Measurements from ENCODE around the gene DUSP28. TPM values are rescaled to one million over a fixed set of nuclear protein-coding genes. Genes with fewer than 3 reads are reported as not detected.

The DUSP28 gene
- total and polyA plus RNA-seq, 2 of the 13 experiments (the other 11 are each of a cell fraction or from before 2014, with no cell fraction given), result 5.2 to 8.6 TPM

GRCh38 chr2:240560480-240561324 lies 545 bp downstream of the DUSP28 start (continued):
- TF ChIP-seq, protein P1, sequence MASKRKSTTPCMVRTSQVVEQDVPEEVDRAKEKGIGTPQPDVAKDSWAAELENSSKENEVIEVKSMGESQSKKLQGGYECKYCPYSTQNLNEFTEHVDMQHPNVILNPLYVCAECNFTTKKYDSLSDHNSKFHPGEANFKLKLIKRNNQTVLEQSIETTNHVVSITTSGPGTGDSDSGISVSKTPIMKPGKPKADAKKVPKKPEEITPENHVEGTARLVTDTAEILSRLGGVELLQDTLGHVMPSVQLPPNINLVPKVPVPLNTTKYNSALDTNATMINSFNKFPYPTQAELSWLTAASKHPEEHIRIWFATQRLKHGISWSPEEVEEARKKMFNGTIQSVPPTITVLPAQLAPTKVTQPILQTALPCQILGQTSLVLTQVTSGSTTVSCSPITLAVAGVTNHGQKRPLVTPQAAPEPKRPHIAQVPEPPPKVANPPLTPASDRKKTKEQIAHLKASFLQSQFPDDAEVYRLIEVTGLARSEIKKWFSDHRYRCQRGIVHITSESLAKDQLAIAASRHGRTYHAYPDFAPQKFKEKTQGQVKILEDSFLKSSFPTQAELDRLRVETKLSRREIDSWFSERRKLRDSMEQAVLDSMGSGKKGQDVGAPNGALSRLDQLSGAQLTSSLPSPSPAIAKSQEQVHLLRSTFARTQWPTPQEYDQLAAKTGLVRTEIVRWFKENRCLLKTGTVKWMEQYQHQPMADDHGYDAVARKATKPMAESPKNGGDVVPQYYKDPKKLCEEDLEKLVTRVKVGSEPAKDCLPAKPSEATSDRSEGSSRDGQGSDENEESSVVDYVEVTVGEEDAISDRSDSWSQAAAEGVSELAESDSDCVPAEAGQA (IDR thresholded peaks at IDR 0.05; ENCODE audit: low read depth), result peak; percentile 11; the same call in 1 of the 2 replicates
- TF ChIP-seq, protein P1 (CRISPR knock-in tag; IDR thresholded peaks at IDR 0.05; ENCODE audit: borderline replicate concordance), result peak; percentile 96; the same call in 1 of the 2 replicates
- TF ChIP-seq POGZ (CRISPR knock-in tag; IDR thresholded peaks at IDR 0.05) (peak; percentile 69), TARDBP (CRISPR knock-in tag; IDR thresholded peaks at IDR 0.05) (peak; percentile 25; the same call in 1 of the 2 replicates), FOXJ3 (CRISPR knock-in tag; IDR thresholded peaks at IDR 0.05; ENCODE audit: borderline replicate concordance) (0 out of 2 replicates have a peak, but pooled peaks have one; percentile 2), SRF (IDR thresholded peaks at IDR 0.05; ENCODE audit: low read depth, low read length) (peak; percentile 47; the same call in 1 of the 2 replicates), NFE2L2 (IDR thresholded peaks at IDR 0.05; ENCODE audit: low read length) (no peak), ZNF362 (CRISPR knock-in tag; IDR thresholded peaks at IDR 0.05; ENCODE audit: borderline replicate concordance) (no peak), YEATS2 (CRISPR knock-in tag; IDR thresholded peaks at IDR 0.05; ENCODE audit: borderline replicate concordance) (peak; percentile 51; the same call in 1 of the 2 replicates), ZNF782 (CRISPR knock-in tag; IDR thresholded peaks at IDR 0.05; ENCODE audit: borderline replicate concordance) (0 out of 2 replicates have a peak, but pooled peaks have one; percentile 4), ZNF124 (CRISPR knock-in tag; IDR thresholded peaks at IDR 0.05) (peak; percentile 66), ZNF549 (CRISPR knock-in tag; IDR thresholded peaks at IDR 0.05) (no peak), RFXAP (CRISPR knock-in tag; IDR thresholded peaks at IDR 0.05; ENCODE audit: borderline replicate concordance) (peak; percentile 73; the same call in 1 of the 2 replicates), ATF7-NPFF (CRISPR knock-in tag; IDR thresholded peaks at IDR 0.05; ENCODE audit: low read depth) (peak; percentile 89; the same call in 1 of the 2 replicates)
- TF ChIP-seq, protein P2, sequence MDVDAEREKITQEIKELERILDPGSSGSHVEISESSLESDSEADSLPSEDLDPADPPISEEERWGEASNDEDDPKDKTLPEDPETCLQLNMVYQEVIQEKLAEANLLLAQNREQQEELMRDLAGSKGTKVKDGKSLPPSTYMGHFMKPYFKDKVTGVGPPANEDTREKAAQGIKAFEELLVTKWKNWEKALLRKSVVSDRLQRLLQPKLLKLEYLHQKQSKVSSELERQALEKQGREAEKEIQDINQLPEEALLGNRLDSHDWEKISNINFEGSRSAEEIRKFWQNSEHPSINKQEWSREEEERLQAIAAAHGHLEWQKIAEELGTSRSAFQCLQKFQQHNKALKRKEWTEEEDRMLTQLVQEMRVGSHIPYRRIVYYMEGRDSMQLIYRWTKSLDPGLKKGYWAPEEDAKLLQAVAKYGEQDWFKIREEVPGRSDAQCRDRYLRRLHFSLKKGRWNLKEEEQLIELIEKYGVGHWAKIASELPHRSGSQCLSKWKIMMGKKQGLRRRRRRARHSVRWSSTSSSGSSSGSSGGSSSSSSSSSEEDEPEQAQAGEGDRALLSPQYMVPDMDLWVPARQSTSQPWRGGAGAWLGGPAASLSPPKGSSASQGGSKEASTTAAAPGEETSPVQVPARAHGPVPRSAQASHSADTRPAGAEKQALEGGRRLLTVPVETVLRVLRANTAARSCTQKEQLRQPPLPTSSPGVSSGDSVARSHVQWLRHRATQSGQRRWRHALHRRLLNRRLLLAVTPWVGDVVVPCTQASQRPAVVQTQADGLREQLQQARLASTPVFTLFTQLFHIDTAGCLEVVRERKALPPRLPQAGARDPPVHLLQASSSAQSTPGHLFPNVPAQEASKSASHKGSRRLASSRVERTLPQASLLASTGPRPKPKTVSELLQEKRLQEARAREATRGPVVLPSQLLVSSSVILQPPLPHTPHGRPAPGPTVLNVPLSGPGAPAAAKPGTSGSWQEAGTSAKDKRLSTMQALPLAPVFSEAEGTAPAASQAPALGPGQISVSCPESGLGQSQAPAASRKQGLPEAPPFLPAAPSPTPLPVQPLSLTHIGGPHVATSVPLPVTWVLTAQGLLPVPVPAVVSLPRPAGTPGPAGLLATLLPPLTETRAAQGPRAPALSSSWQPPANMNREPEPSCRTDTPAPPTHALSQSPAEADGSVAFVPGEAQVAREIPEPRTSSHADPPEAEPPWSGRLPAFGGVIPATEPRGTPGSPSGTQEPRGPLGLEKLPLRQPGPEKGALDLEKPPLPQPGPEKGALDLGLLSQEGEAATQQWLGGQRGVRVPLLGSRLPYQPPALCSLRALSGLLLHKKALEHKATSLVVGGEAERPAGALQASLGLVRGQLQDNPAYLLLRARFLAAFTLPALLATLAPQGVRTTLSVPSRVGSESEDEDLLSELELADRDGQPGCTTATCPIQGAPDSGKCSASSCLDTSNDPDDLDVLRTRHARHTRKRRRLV (CRISPR knock-in tag; IDR thresholded peaks at IDR 0.05), result no peak; the same call in 1 of the 2 replicates
- TF ChIP-seq, protein P3, sequence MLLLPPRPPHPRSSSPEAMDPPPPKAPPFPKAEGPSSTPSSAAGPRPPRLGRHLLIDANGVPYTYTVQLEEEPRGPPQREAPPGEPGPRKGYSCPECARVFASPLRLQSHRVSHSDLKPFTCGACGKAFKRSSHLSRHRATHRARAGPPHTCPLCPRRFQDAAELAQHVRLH (CRISPR knock-in tag; IDR thresholded peaks at IDR 0.05; ENCODE audit: borderline replicate concordance, low read depth), result peak; percentile 43; the same call in 1 of the 2 replicates
